Muscle layer of duodenum (tissue), 2 donors: ENCODE measurements around the gene PIAS1.
"Not testable (repeated sequence)": the region's sequence is repeated elsewhere in the genome, so short reads cannot be mapped to it uniquely, and the experiment has no call there.

Experiments used
- H3K27ac ChIP-seq: one replicate; pipeline ENCODE4 v1.7.0; 2013; ENCODE audit warnings: mild to moderate bottlenecking, low read length
- H3K27me3 ChIP-seq: one replicate; pipeline ENCODE4 v1.7.0; 2013; ENCODE audit warnings: low read depth, mild to moderate bottlenecking, control low read depth, low read length
- H3K36me3 ChIP-seq, 2 donors: one replicate each; pipeline ENCODE4 v1.7.0; 2013; ENCODE audit warnings: low read length in 2 of 2, control low read depth in 1 of 2, mild to moderate bottlenecking in 1 of 2; ENCODE audit not compliant: insufficient read depth in 2 of 2, control insufficient read depth in 1 of 2
- H3K4me1 ChIP-seq, 2 donors: one replicate each; pipeline ENCODE4 v1.7.0; 2013; ENCODE audit warnings: low read length in 2 of 2, mild to moderate bottlenecking in 2 of 2, control low read depth in 1 of 2, moderate library complexity in 1 of 2; ENCODE audit not compliant: insufficient read depth in 2 of 2, control insufficient read depth in 1 of 2
- H3K4me3 ChIP-seq, 2 donors: one replicate each; pipeline ENCODE4 v1.7.0; 2013; ENCODE audit warnings: low read length in 2 of 2, low read depth in 1 of 2, mild to moderate bottlenecking in 1 of 2
- H3K9me3 ChIP-seq, 2 donors: one replicate each; pipeline ENCODE4 v1.7.0; 2013; ENCODE audit warnings: low read length in 2 of 2, control low read depth in 1 of 2, mild to moderate bottlenecking in 1 of 2; ENCODE audit not compliant: control insufficient read depth in 1 of 2
- donor health status: healthy.

Gene PIAS1

DNA sequence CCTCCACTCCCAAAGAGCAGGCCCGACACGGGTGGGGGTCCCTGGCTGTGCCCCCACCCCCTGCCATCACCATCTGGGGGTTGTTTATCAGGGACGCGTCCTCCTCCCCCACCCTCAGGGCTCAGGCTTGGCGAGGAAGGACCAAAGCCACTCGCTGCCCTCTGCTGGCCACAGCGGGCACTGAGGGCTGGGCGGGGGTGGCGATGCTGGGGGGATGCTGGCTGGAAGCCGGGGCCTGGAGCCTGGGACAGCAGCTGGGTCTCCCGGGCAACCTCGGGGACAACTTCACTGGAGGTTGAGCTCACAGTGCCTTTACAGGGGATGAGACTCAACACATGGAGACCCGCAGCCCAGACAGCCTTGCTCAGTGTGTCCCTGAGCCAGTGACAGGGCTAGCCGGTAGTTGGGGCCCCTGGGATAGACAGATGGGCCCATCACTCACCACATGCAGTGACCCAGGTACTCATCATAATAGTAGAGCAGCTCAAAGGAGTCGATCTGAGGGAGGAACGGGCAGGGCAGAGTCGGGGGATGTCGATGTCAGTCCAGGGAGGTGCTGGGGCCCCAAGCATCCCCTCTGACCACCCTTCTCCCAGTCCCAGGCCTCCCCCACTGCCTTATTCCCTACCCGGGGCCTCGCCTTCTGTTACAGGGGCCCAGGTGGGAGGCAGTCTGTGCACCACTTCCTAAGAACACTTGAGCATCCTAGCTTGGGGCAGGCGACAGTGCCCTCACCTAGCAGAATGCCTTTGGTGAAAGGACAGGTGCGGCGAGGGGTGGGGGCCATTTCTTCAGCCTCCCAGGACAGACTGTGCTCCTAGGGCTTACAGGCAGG lies 156.9 kb downstream of the PIAS1 start:
- peaks cover 4 to 13% of the 10 kb centered on the region in 2 donors for H3K4me1 ChIP-seq
- peak overlapping the region in 1 of 2 donors; percentile 48 for H3K4me3 ChIP-seq
- no peaks in the 10 kb centered on the region for H3K9me3 ChIP-seq
- no peaks in the 10 kb centered on the region for H3K27me3 ChIP-seq
- H3K27ac ChIP-seq, result no peak overlapping the region
- no peaks in the 10 kb centered on the region for H3K36me3 ChIP-seq

DNA sequence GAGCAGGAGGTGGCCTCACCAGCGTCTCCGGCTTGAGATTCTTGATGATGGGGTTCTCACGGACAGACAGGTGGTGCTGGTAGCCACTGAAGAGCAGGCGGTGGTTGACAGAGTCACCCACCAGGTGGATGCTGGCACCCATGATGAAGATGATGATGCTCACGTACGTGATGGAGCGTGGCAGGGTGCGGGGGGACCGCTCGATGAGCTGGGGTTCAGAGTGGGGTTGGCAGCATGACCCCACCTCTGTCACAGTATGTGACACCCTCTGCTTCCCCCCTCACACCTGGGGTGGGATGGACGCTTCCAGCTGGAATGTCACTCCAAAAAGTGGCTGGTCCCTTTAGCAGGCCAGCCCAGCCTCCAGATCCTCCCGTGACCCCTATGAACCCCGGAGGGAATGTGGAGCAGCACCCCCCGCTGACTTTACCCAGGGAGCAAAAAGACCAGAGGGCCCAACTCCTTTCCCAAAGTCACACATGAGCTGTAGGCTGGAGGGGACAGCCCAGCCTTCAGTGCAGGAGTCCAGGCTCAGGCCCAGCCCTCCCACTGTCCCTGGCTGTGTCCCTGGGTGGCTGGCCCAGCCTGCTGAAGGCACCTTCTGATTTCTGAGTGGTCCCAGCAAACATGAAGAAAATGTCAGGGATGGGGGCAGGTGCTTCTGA lies 157.7 kb downstream of the PIAS1 start:
- Histone ChIP-seq H3K27ac (no peak overlapping the region), H3K27me3 (no peaks in the 10 kb centered on the region), H3K4me3 (no peak overlapping the region), H3K4me1 (peaks cover 0 to 11% of the 10 kb centered on the region in 2 donors), H3K36me3 (no peaks in the 10 kb centered on the region), H3K9me3 (no peaks in the 10 kb centered on the region)

DNA sequence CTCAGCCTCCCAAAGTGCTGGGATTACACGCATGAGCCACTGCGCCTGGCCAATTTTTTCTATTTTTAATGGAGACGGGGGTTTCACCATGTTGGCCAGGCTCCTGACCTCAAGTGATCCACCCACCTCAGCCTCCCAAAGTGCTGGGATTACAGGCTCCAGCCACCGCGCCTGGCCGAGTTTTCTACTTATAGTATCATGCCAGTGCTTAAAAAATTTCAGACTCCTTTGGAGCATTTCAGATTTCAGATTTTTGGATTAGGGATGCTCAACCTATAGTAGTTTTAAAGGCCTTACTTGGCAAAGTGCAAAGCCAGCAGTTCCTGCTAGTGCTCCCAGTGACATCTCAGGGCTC lies 159.4 kb downstream of the PIAS1 start:
- not testable (repeated sequence) for H3K27me3 ChIP-seq, H3K9me3 ChIP-seq, H3K4me3 ChIP-seq, H3K27ac ChIP-seq
- Histone ChIP-seq H3K36me3 (peaks cover 0 to 10% of the 10 kb centered on the region in 2 donors), H3K4me1 (peaks cover 0 to 11% of the 10 kb centered on the region in 2 donors)

DNA sequence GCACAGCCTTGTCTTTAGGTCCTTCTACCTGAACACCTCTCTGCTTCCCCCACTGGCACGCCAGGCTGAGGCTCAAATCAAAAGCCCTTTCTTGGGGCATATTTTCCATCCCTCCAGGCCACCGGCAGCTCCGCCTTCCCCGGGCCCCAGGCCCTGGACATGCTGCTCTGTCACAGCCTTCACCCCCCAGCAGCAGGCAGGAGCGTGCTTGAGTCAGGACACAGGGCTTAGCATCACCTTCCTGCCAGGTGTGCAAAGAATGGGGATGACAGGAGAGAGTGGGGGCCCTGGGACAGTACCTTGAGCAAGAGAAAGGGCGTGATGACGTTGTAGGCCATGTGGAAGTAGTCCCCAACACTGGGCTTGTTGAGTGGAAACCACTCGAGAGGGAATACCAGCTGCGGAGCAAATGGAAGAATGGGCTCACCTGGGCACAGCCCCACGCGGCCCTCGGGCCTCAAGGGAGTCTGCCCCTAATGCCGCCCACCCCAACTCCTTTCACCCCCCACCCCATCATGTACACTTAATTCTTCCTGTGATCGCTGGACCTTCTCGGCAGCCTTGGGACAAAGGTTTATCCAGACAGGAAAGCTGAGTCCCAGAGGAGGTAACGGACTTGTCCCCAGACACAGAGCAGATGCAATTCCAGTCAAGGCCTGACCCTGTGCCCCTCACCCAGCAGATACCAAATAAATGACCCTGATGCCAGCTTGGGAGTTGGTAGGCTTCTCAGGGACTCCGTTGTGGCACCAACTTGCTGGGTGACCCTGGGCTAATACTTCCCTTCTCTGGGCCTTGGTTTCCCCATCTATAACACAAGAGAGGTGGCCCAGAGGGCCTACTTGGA lies 160.1 kb downstream of the PIAS1 start:
- Histone ChIP-seq H3K4me1 (peaks cover 0 to 11% of the 10 kb centered on the region in 2 donors), H3K36me3 (peaks cover 0 to 16% of the 10 kb centered on the region in 2 donors), H3K4me3 (no peak overlapping the region), H3K27me3 (no peaks in the 10 kb centered on the region), H3K27ac (no peak overlapping the region), H3K9me3 (no peaks in the 10 kb centered on the region)

DNA sequence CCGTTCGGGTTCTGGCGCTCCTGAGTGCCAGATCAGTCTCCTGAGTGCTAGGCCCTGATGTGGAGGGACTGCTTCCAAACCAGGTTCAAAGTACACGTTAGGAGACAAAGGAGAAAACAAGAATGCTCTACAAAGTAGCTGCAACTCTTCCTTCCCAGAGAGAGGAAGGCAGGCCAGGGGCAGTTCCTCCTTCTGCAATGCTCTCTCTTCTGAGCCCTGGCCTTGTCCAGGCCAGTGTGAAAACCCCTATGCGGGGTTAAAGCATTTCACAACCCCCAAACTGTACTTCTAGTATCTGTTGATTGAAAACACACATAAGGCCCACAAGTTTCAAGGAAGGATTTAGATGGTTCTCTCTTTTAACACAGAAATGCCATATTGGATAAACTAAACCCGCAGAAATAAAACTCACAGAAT lies 160.7 kb downstream of the PIAS1 start:
- Histone ChIP-seq H3K4me3 (no peak overlapping the region), H3K36me3 (peaks cover 0 to 16% of the 10 kb centered on the region in 2 donors), H3K4me1 (peaks cover 0 to 11% of the 10 kb centered on the region in 2 donors), H3K9me3 (no peaks in the 10 kb centered on the region), H3K27me3 (no peaks in the 10 kb centered on the region), H3K27ac (no peak overlapping the region)

DNA sequence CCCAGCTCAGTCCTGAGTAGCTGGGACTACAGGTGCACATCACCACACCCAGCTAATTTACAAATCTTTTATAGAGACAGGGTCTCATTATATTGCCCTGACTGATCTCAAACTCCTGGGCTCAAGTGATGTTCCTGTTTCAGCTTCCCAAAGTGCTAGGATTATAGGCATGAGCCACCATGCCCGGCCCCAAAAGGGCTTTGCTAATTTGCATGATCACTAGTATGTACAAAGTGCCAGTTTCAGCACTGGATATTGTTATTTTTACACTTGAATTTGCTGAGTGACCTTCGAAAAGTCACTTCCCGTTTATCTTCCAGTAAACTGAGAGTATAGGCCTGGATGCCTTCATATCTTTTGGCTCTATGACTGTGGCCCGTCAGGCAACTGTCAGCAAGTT lies 163.2 kb downstream of the PIAS1 start:
- H3K4me1 ChIP-seq, result no peaks in the 10 kb centered on the region
- no peak overlapping the region for H3K27ac ChIP-seq
- peaks cover 0 to 16% of the 10 kb centered on the region in 2 donors for H3K36me3 ChIP-seq
- no peaks in the 10 kb centered on the region for H3K9me3 ChIP-seq
- H3K27me3 ChIP-seq, result no peaks in the 10 kb centered on the region
- H3K4me3 ChIP-seq, result no peak overlapping the region

DNA sequence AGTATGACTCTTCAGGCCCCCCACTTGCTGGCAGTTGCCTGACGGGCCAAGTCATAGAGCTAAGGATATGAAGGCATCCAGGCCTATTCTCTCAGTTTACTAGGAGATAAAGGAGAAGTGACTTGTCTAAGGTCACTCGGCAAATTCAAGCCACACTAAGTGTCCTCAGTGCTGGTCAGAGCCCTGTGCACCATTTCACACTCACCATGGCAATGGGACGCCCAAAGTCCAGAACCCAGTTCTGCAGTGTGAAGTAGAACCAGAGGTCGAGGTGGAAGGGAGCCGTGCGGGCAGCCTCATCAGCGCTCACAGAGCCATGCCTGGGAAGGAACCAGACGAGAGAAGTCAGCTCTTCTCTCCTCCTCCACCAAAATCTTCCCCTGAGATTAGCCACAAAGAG lies 164.2 kb downstream of the PIAS1 start:
- no peak overlapping the region for H3K27ac ChIP-seq
- no peaks in the 10 kb centered on the region for H3K27me3 ChIP-seq
- no peak overlapping the region for H3K4me3 ChIP-seq
- H3K4me1 ChIP-seq, result no peaks in the 10 kb centered on the region
- H3K9me3 ChIP-seq, result no peaks in the 10 kb centered on the region
- H3K36me3 ChIP-seq, result peaks cover 0 to 16% of the 10 kb centered on the region in 2 donors

DNA sequence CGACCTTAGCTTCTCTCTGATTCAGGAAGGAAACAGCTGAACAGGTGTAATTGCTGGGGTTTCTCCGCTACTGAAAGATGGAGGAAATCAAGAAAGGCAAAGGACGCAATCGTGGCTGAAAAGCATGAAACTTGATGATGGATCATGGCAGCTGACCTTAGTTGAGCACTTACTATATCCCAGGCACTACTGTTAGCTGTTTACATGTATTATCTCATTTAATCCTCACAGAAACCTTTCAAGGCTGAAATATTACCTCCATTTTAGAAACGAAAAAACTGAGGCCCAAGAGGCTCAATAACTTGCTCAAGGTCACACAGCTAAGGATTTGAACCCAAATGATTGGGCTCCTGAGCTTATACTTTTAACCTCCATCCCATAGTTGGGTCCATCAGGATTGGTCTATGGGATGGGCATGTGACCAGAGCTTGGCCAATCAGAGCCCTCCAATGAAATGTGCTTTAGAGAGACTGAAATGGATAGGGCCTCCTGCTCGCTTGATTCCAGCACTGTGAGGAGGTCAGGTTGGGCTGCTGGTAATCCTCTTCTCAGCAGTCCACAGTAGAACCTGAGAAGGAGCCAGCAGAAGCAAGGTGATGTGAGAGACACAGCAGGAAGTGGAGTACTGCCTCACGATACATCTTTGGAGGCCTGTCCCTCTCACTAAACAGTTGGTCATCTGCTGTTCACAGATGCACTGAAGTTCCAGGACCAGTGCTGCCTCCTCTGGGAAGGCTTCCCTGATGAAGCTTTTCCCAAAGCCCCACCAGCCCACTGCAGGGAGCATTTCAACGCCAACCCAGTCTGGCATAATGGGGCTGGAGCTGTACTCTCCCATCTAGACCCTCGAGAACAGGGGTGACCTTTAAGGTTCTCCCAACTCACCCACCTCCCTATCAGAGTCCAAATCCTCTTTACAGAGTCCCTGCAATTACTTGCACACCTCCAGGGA lies 165.0 kb downstream of the PIAS1 start:
- no peaks in the 10 kb centered on the region for H3K9me3 ChIP-seq
- no peak overlapping the region for H3K4me3 ChIP-seq
- no peak overlapping the region for H3K27ac ChIP-seq
- H3K36me3 ChIP-seq, result peaks cover 0 to 16% of the 10 kb centered on the region in 2 donors
- H3K27me3 ChIP-seq, result no peaks in the 10 kb centered on the region
- no peaks in the 10 kb centered on the region for H3K4me1 ChIP-seq

DNA sequence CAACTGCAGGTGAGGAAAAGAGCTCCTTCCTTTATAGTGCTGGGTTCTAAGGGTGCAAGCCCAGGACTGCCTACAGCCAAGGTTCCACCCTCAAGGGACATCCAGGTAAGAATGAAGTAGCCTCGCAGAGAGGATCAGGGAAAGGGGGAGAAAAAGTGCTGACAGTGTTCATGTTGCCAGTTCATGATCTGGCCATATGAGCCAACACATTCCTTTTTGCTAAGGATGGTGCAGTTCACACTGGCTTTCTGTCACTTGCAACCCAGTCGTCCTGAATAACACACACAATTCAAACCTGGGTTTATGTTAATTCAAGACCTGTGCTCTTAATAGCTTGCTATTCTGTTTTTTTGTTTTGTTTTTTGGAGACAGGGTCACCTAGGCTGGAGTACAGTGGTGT lies 166.4 kb downstream of the PIAS1 start:
- H3K9me3 ChIP-seq, result no peaks in the 10 kb centered on the region
- peaks cover 0 to 16% of the 10 kb centered on the region in 2 donors for H3K36me3 ChIP-seq
- H3K4me3 ChIP-seq, result no peak overlapping the region
- H3K4me1 ChIP-seq, result no peaks in the 10 kb centered on the region
- no peak overlapping the region for H3K27ac ChIP-seq
- no peaks in the 10 kb centered on the region for H3K27me3 ChIP-seq

DNA sequence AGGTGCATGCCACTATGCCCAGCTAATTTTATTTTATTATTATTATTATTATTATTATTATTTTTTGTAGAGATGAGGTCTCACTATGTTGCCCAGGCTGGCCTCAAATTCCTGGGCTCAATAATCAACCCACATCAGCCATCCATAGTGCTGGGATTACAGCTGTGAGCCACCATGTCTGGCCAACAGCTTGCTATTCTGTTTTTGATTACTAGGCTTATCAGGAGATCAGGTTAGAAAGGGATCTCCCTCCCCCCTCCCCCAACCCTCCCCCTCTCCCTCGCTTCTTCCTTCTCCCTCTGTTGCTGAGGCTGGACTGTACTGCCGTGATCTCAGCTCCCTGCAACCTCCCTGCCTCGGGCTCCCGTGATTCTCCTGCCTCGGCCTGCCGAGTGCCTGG lies 166.9 kb downstream of the PIAS1 start:
- Histone ChIP-seq H3K4me1 (no peaks in the 10 kb centered on the region), H3K36me3 (peaks cover 0 to 16% of the 10 kb centered on the region in 2 donors), H3K27ac (no peak overlapping the region), H3K27me3 (no peaks in the 10 kb centered on the region), H3K9me3 (no peaks in the 10 kb centered on the region), H3K4me3 (no peak overlapping the region)
